Loucy (cell line): ENCODE measurements around the gene CLEC2D.

Source experiments
- EZH2phosphoT487 ChIP-seq: fragments of 200-600 bp; IDR thresholded peaks from 2 replicates; pipeline ENCODE4 v1.6.1; 2018; ENCODE audit warnings: antibody characterized with exemption, mild to moderate bottlenecking, moderate library complexity, borderline replicate concordance
- TF ChIP-seq, protein P1 (sequence below): fragments of 200-600 bp; sonication (generic); conservative IDR thresholded peaks from 2 replicates; pipeline ENCODE4 v1.5.1; 2014; ENCODE audit warnings: mild to moderate bottlenecking, antibody characterized with exemption, low read length

DNA sequence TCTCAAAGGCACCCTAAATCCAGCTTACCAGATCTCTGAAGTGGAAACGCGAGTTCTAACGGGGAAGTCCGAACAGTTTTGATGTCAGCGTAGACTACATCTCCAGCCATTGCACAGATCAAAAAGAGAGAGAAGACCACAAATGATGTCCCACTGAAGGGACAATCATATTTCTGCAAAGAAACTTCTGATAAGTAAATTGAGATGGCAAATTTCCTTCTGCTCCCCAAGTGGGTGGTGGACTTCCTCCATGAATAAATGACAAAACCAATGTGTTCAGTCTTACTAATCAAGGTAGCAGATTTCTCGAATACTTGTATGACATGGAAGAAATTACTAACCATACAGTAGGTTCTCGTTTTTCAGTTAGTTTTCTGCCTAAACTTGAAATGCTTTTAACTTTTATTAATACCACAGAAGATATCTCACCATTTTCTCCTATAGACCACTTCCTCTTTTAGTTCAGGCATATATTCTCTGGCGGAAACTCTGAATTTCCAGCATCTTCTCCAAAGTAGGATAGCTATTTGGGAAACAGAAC lies 63.5 kb downstream of the CLEC2D start, which contains the start of gene CLECL1:
- no peak for TF ChIP-seq EZH2phosphoT487
- TF ChIP-seq, protein P1, sequence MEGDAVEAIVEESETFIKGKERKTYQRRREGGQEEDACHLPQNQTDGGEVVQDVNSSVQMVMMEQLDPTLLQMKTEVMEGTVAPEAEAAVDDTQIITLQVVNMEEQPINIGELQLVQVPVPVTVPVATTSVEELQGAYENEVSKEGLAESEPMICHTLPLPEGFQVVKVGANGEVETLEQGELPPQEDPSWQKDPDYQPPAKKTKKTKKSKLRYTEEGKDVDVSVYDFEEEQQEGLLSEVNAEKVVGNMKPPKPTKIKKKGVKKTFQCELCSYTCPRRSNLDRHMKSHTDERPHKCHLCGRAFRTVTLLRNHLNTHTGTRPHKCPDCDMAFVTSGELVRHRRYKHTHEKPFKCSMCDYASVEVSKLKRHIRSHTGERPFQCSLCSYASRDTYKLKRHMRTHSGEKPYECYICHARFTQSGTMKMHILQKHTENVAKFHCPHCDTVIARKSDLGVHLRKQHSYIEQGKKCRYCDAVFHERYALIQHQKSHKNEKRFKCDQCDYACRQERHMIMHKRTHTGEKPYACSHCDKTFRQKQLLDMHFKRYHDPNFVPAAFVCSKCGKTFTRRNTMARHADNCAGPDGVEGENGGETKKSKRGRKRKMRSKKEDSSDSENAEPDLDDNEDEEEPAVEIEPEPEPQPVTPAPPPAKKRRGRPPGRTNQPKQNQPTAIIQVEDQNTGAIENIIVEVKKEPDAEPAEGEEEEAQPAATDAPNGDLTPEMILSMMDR, result no peak
